Hippocampal formation (tissue), 2 donors: ENCODE measurements around the gene CAPRIN1.

ENCODE experiments used
- DNase-seq, 2 donors: peaks; one replicate each; lab custom pipeline; 2025; lab: John Stamatoyannopoulos, UW

Gene CAPRIN1

DNA sequence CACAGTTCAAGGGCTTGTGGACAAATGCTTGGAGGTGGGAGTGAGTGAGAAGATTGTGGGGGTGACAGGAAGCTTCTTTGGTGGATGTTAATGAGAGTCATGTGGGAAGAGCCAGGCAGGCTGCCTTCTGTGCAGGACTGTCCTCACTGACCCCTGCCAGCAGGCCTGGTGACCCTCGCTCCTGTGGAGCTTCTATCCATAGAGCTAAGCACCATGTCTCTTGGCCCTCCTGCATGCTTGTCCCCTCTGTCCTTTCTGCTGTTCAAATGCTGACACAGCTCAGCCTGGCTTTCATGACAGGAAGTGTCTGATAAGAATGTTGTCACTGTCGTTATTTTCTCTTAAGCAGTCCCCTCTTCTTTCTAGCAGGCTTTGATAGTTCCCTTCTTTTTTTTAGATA is 91.5 kb downstream of the CAPRIN1 start:
- DNase-seq, result no peak

DNA sequence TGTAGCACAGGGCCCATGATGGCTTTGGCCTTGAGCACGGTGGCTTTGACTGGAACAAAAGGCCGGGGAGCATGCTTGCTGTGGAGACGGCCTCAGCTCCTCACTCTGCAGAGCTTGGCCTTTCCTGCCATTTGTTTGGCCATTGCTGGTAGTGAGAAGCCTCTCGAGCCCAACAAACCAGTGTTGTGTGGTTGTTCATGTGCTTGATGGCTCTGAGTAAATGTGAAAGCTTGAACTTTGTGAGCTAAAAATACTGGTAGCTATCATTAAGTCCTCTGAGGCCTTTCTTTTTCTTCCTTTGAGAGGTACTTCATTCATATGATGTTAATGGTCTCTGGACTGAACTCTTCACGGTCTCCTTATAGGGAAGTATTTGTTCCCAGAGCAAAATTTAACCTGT is 93.5 kb downstream of the CAPRIN1 start:
- DNase-seq, result no peak

DNA sequence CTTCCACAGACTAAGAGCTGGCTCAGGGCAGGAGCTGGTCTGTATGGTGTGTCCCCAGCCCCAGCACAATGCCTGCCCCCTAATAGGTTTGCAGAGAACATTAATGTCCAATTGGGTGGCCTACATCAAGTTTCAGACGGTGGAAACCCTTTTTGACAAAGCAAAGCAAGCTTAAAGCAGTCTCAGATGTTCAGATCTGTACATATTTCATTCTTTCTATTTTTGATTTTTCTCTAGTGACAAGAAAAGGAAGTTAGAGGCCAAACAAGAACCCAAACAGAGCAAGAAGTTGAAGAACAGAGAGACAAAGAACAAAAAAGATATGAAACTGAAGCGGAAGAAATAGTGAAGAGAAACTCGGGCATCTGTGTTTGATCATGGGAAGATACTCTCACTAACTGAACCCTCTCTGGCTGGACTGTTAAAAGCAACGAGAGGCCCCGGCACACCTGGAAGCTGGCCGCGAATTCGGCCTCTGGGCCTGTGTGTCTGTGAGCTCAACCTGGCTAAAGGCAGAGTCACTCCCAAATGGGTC is 94.4 kb downstream of the CAPRIN1 start:
- DNase-seq, result no peak

DNA sequence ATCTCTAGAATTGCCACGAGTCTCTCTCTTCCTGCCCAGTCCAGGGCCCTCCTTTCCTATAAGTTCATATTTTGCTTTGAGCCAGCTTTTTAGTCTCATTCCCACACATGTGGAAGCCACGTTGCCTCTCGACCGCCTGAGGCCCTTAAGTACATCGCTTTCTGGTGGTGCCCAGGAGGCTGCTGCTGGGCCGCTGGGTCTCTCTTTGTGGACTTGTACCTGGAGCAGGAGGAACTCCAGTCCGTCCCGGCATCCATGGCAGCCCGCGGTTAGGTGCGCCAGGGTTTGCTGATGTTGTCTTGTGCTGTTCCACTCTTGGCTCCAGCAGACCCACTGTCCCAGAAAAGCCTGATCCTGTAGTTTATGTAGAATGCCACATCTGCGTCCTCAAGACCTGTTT is 94.9 kb downstream of the CAPRIN1 start:
- DNase-seq, result no peak

DNA sequence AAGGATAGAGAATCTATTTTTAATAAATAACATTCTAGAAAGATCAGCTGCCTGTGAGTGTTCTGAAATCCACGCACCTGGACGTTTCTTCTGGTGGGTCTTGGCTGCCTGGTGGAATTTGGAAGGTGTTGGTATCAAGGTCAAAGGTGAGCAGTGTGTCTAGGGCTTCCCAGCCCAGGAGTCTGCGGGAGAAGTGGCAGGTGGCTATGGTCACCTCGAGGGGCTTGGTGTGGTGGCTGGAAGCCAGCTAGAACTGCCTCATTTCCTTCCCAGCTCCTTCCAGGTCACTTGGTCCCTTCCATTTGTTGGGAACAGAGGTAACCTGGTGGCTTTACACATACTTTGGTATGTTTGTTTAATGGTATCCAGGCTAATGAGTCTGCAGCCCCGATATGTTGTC is 95.3 kb downstream of the CAPRIN1 start:
- no peak for DNase-seq

DNA sequence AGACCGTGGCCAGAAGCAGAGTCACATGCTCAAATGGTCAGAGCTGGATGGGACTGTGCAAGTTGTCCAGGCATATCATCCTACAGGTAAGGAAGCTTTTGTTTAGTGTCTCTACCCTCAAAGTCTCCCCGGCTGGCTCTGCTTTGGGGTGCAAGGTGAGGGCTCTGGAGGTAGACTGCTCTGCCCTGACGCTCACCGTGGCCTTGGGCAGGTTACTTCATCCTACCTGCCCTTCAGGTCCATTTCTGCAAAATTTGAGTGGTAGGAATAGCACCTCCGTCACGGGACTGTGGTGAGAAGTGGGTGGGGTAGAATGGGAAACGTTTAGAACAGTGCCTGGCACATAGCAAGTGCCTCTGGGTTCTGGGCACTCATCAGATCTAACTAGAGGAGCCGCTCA is 96.0 kb downstream of the CAPRIN1 start:
- DNase-seq, result no peak

DNA sequence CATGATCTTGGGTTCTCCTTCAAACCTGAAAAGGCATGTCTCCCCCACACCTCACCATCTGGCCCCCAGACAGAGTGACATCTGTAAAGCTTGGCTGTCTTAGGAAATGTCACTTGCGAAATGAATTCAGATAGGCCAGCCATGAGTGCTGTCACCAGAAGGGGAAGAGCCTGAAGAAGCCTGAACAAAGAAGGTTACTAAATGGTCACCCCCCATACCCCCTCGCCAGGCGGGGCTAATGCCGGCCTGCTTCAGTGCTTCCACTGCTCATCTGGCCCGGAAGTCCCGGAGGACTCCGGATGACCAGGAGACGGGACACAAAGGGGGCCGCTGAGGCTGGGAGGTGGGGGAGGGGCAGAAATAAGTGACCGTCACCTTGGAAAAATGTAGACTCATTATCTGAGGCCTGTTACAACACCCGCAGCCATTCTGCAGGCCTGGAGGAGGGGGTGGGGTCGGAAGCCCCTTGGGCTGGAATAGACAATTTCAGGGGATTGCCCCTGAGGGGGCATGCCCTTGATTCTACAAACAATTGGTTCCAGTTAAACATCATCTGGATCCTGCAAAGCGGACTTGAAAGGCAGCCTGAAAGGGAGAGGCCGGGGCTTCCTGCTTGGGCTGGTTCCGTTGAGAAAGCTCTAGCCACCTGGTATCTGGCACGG is 97.1 kb downstream of the CAPRIN1 start:
- no peak for DNase-seq

DNA sequence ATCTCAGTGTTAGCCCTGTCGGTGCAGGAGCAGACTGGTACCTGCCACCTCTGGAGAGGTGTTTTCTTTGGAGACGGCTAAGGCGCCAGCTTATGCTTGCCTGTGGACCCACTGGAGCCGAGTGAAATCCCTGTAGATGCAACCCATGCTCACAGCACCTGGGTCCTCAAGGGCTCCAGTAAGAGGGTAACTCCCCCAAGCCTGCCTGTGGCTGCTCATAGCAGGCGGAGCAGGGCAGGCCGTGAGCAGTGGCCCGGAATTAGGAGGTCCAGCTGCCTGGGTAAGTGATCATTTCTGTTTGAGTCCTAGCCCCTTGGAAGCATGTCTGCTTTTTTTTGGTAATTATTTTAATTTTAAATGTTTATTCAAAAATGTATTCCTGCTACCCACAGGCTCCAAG is 97.7 kb downstream of the CAPRIN1 start:
- no peak for DNase-seq

DNA sequence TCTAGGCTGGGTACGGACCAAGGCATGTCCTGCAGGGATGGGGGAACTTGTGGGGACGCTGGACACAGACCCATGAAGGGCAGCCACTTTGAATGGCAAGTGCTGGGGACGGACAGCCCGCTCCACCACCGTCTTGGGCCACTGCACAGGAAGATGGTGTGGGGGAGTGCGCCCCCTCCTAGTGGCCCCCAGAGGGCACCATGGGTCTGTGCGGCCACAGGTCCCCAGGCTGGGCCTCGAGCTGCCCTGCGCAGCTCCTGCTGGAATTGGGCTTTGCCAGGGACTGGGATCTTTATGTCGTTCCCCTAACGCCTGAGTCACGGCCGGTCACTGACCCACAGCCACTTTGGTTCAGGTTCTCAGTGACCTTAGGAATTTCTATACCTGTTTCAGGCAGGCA is 98.3 kb downstream of the CAPRIN1 start:
- no peak for DNase-seq

DNA sequence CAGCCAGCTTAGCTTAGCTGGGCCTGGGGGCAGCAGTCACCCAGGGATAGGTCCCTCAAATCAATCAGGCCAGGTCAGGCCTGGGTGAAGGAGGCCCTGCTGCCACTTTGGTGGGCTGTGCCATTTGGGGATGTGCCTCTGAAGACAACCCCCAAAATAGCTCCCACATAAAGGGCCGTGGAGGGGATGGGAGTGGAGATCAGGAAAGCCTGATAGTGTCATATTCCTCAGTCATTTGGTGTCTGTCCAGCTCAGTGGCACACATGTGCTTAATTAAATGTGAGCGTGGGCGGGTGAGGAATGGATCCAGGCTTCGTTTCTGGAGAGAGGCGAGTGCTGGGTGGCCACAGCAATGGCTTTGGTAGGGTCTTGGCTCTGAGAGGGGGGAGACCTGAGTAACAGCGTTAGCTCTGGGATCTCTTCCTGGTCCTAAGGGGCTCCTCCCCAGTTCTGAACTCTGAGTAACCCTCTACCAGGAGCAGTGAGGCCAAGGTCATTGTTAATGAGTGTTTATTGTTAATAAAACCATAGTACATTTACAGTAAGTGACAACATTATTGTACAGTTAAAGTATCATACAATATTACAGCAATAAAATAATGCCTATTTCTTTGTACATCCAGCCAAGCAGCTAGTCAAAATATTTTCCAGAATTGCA is 99.1 kb downstream of the CAPRIN1 start:
- no peak for DNase-seq
